Rectal smooth muscle tissue (tissue), 1 donor: Measurements from ENCODE around the gene ITGB3.

Source experiments
- H3K27ac ChIP-seq: one replicate; pipeline ENCODE4 v1.7.0; 2013; ENCODE audit warnings: low read depth, low read length, inconsistent platforms
- H3K27me3 ChIP-seq: one replicate; pipeline ENCODE4 v1.7.0; 2013; ENCODE audit warnings: low read length; ENCODE audit not compliant: control insufficient read depth, insufficient read depth
- H3K36me3 ChIP-seq: one replicate; pipeline ENCODE4 v1.7.0; 2013; ENCODE audit warnings: low read length; ENCODE audit not compliant: control insufficient read depth, insufficient read depth
- H3K4me1 ChIP-seq: one replicate; pipeline ENCODE4 v1.7.0; 2013; ENCODE audit warnings: low read length; ENCODE audit not compliant: control insufficient read depth, insufficient read depth
- H3K4me3 ChIP-seq: one replicate; pipeline ENCODE4 v1.7.0; 2013; ENCODE audit warnings: low read length
- H3K9ac ChIP-seq: one replicate; pipeline ENCODE4 v1.7.0; 2013; ENCODE audit warnings: low read length

ITGB3 gene

GRCh38 chr17:47323382-47324223, 70.0 kb downstream of the ITGB3 start, which contains the start of gene EFCAB13:
TSS of gene EFCAB13 (plus strand) at chr17:47323955. CDS start at chr17:47328354, 4,399 bp downstream.
- no peaks in the 10 kb centered on the region for H3K36me3 ChIP-seq
- H3K4me1 ChIP-seq = no peaks in the 10 kb centered on the region
- H3K27me3 ChIP-seq = no peaks in the 10 kb centered on the region
- peak within 1 kb of the TSS; percentile 99 for H3K9ac ChIP-seq
- peak within 1 kb of the TSS; percentile 100 for H3K4me3 ChIP-seq
- peak within 1 kb of the TSS; percentile 99 for H3K27ac ChIP-seq

GRCh38 chr17:47324224-47325020, 70.8 kb downstream of the ITGB3 start:
- Histone ChIP-seq H3K27ac (peak overlapping the region; percentile 99), H3K9ac (peak overlapping the region; percentile 99), H3K4me1 (no peaks in the 10 kb centered on the region), H3K36me3 (no peaks in the 10 kb centered on the region), H3K27me3 (no peaks in the 10 kb centered on the region), H3K4me3 (peak overlapping the region; percentile 100)

GRCh38 chr17:47325176-47325575, 71.5 kb downstream of the ITGB3 start:
- Histone ChIP-seq H3K4me3 (no peak overlapping the region), H3K4me1 (no peaks in the 10 kb centered on the region), H3K27ac (no peak overlapping the region), H3K36me3 (no peaks in the 10 kb centered on the region), H3K27me3 (no peaks in the 10 kb centered on the region), H3K9ac (no peak overlapping the region)

- Histone ChIP-seq H3K4me3 (no peak overlapping the region), H3K9ac (no peak overlapping the region), H3K36me3 (no peaks in the 10 kb centered on the region), H3K27me3 (no peaks in the 10 kb centered on the region), H3K27ac (no peak overlapping the region), H3K4me1 (no peaks in the 10 kb centered on the region)
These were observed 76.9 kb downstream of the ITGB3 start for GRCh38 chr17:47330548-47330947.

GRCh38 chr17:47332287-47332686, 78.7 kb downstream of the ITGB3 start:
- Histone ChIP-seq H3K27me3 (no peaks in the 10 kb centered on the region), H3K36me3 (no peaks in the 10 kb centered on the region), H3K27ac (no peak overlapping the region), H3K9ac (no peak overlapping the region), H3K4me1 (no peaks in the 10 kb centered on the region), H3K4me3 (no peak overlapping the region)

DNA sequence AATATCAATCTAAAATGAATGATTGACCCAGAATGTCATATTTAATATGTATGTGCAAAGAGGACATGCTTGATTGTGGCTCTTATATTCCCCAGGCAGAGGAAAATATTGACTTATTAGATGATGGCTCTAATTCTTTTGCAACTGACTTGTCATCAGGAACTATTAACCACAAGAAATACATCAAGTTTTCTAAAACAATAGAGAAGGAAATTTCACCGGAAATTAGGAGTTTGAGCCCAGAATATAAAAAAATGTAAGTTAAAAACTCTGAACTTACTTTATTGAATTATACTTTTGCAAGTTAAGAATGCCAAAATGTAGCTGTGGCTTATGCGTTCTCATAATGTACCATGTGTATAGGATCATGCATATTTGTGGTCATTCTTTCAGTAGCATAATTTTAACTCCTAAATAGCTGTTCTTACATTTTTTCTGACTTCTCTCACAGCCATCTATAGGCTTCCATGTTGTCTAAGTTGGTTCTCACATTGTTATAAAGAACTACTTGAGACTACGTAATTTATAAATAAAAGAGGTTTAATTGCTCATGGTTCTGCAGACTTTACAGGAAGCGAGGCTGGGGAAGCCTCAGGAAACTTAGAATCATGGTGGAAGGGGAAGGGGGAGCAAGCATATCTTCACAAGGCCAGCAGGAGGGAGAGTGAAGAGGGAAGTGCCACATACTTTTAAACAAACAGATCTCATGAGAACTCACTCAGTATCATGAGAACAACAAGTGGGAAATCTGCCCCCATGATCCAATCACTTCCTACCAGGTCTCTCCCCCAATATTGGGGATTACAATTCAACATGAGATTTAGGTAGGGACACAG, 81.7 kb downstream of the ITGB3 start:
- no peak overlapping the region for H3K9ac ChIP-seq
- H3K4me3 ChIP-seq = no peak overlapping the region
- H3K27ac ChIP-seq = no peak overlapping the region
- no peaks in the 10 kb centered on the region for H3K4me1 ChIP-seq
- H3K36me3 ChIP-seq = no peaks in the 10 kb centered on the region
- no peaks in the 10 kb centered on the region for H3K27me3 ChIP-seq

- H3K4me1 ChIP-seq = no peaks in the 10 kb centered on the region
- no peak overlapping the region for H3K27ac ChIP-seq
- no peak overlapping the region for H3K9ac ChIP-seq
- H3K27me3 ChIP-seq = no peaks in the 10 kb centered on the region
- H3K36me3 ChIP-seq = no peaks in the 10 kb centered on the region
- no peak overlapping the region for H3K4me3 ChIP-seq
These were observed 84.4 kb downstream of the ITGB3 start for GRCh38 chr17:47338026-47338425.

- no peaks in the 10 kb centered on the region for H3K36me3 ChIP-seq
- H3K27me3 ChIP-seq = no peaks in the 10 kb centered on the region
- no peak overlapping the region for H3K4me3 ChIP-seq
- H3K4me1 ChIP-seq = no peaks in the 10 kb centered on the region
- no peak overlapping the region for H3K9ac ChIP-seq
- no peak overlapping the region for H3K27ac ChIP-seq
These were observed 99.2 kb downstream of the ITGB3 start for GRCh38 chr17:47352848-47353247.

DNA sequence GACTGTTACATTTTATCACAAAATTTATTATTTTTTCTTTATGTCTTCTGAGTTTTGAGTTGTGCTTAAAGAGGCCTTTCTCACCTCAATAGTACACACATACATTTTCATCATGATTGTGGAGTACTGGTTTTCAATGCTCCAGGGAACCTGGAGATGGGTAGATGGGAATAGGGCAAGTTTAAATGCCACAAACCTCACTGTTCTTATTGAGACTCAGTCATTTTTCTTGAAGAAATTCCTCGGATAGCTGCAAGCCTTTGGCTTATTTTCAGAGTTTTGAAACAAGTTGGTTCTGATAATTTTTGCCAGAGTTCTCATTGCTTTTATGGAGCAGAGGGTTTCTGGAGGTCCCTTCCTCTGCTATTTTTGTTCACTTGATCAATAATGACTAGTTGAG, 105.0 kb downstream of the ITGB3 start:
- Histone ChIP-seq H3K4me1 (no peaks in the 10 kb centered on the region), H3K27me3 (no peaks in the 10 kb centered on the region), H3K36me3 (no peaks in the 10 kb centered on the region)

More for the DNA sequence above, 105.0 kb downstream of the ITGB3 start:
- no peak overlapping the region for H3K27ac ChIP-seq
- H3K9ac ChIP-seq = no peak overlapping the region
- no peak overlapping the region for H3K4me3 ChIP-seq
